C4-2B (cell line): ENCODE measurements around the gene CTNNA2.

Experiments
- ZFX ChIP-seq: fragments of 450-650 bp; IDR thresholded peaks from 2 replicates; pipeline ENCODE4 v1.6.1; 2017
- TF ChIP-seq, protein P1 (sequence below): fragments of 450-650 bp; conservative IDR thresholded peaks from 2 replicates; pipeline ENCODE4 v1.5.1; 2017; ENCODE audit warnings: mild to moderate bottlenecking

DNA sequence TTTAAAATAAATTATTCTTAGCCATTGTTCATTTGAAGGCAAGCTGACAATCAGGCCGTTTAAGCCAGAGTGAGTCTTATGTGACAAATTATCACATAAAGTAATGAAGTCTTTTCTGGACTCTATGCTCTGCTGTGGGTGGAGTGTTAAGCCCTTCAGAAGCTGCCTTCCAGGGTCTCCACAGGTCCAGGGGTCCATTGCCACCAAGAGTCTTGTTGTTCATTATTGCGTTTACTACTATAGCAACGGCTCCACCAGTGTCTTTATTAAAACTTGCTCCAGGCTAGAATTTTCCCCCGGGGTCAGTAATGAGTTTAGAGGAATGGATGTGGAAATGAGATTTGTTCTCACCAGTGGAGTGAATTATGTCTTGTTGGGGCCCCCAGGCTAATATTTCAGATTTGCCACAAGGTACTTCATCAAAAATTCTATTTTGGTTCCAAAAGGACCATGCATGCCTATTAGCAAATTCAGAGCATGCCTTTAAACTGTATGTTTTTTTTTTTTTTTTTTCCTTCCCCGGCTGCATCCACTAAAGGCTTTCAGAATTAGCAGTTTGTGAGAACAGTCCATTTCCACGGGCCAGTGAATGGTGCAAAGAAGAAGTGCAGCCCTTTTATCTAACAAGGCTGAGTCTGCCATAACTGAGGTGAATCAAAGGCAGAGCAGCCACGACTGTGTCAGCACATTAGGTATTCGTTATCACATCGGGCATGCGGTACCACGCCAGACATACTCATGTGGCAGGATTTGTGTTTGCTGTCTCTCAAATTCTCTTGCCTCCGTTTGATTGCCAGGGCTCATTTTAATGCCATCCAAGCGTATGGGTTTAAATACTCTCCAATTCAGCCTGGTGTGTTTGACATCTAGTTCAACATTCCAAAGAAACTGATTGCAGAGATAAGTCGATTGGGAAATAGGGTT lies 817.9 kb downstream of the CTNNA2 start:
- TF ChIP-seq, protein P1, sequence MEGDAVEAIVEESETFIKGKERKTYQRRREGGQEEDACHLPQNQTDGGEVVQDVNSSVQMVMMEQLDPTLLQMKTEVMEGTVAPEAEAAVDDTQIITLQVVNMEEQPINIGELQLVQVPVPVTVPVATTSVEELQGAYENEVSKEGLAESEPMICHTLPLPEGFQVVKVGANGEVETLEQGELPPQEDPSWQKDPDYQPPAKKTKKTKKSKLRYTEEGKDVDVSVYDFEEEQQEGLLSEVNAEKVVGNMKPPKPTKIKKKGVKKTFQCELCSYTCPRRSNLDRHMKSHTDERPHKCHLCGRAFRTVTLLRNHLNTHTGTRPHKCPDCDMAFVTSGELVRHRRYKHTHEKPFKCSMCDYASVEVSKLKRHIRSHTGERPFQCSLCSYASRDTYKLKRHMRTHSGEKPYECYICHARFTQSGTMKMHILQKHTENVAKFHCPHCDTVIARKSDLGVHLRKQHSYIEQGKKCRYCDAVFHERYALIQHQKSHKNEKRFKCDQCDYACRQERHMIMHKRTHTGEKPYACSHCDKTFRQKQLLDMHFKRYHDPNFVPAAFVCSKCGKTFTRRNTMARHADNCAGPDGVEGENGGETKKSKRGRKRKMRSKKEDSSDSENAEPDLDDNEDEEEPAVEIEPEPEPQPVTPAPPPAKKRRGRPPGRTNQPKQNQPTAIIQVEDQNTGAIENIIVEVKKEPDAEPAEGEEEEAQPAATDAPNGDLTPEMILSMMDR = no peak
- TF ChIP-seq ZFX = no peak
